Neural cell (in vitro differentiated cells): ENCODE measurements around the gene TBC1D32.

ENCODE experiments used
- CTCF ChIP-seq: fragments of 450-650 bp; IDR thresholded peaks from 2 replicates; pipeline ENCODE4 v1.5.1; 2014; ENCODE audit warnings: antibody characterized with exemption, mild to moderate bottlenecking, moderate library complexity; ENCODE audit not compliant: poor library complexity, severe bottlenecking
- EP300 ChIP-seq: fragments of 450-650 bp; conservative IDR thresholded peaks from 2 replicates; pipeline ENCODE4 v1.6.1; 2014; ENCODE audit warnings: antibody characterized with exemption, mild to moderate bottlenecking, moderate library complexity; ENCODE audit not compliant: poor library complexity, severe bottlenecking
- EZH2 ChIP-seq: fragments of 200-600, 300-800 bp; shearing (Covaris generic), sonication (generic); IDR thresholded peaks from 2 replicates; pipeline ENCODE4 v1.6.1; 2014; ENCODE audit warnings: antibody characterized with exemption, low read length, borderline replicate concordance, mild to moderate bottlenecking; ENCODE audit not compliant: insufficient read depth, poor library complexity, severe bottlenecking
- POLR2AphosphoS5 ChIP-seq: IDR thresholded peaks from 2 replicates; pipeline ENCODE4 v1.6.1; 2012
- RAD21 ChIP-seq: fragments of 450-650 bp; conservative IDR thresholded peaks from 2 replicates; pipeline ENCODE4 v1.6.1; 2014; ENCODE audit warnings: antibody characterized with exemption, mild to moderate bottlenecking, moderate library complexity
- REST ChIP-seq: IDR thresholded peaks from 2 replicates; pipeline ENCODE4 v1.6.1; 2012; ENCODE audit warnings: borderline replicate concordance
- SMC3 ChIP-seq: fragments of 450-650 bp; conservative IDR thresholded peaks from 2 replicates; pipeline ENCODE4 v1.6.1; 2014; ENCODE audit warnings: antibody characterized with exemption, mild to moderate bottlenecking, moderate library complexity; ENCODE audit not compliant: poor library complexity

- TF ChIP-seq EP300, result no peak
- TF ChIP-seq CTCF, result no peak
- TF ChIP-seq POLR2AphosphoS5, result no peak
- TF ChIP-seq EZH2, result no peak
- TF ChIP-seq RAD21, result no peak
- no peak for TF ChIP-seq SMC3
- TF ChIP-seq REST, result no peak
Observed at GRCh38 chr6:121190122-121190521, 144.2 kb downstream of the TBC1D32 start.
